ENCODE measurements around the gene PLCE1.

DNA sequence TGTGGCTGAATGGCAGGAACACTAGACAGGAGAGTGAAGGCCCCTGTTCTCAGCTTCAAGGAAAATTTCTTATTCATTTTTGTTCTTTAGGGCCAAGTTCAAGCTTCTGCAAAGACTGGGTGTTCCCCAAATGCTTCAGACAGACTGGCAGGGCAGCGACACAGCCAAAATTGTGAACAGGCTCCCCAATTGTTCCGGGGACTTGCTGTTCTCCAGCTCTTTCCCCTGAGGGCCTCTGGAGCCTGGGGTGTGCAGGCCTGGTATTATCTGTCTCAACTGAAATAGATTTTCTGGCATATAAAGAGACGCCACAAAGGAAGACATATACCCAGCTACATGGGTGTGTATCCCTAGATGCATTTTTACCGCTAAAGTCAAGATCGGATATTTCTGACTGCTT lies 30.3 kb upstream of the PLCE1 start:
- TF ChIP-seq, protein P1, sequence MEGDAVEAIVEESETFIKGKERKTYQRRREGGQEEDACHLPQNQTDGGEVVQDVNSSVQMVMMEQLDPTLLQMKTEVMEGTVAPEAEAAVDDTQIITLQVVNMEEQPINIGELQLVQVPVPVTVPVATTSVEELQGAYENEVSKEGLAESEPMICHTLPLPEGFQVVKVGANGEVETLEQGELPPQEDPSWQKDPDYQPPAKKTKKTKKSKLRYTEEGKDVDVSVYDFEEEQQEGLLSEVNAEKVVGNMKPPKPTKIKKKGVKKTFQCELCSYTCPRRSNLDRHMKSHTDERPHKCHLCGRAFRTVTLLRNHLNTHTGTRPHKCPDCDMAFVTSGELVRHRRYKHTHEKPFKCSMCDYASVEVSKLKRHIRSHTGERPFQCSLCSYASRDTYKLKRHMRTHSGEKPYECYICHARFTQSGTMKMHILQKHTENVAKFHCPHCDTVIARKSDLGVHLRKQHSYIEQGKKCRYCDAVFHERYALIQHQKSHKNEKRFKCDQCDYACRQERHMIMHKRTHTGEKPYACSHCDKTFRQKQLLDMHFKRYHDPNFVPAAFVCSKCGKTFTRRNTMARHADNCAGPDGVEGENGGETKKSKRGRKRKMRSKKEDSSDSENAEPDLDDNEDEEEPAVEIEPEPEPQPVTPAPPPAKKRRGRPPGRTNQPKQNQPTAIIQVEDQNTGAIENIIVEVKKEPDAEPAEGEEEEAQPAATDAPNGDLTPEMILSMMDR (IDR thresholded peaks at IDR 0.05) = no peak
- TF ChIP-seq POLR2A (IDR thresholded peaks at IDR 0.05) = no peak
